Loucy (cell line): ENCODE measurements around the gene CCDC88C.

Source experiments
- CTCF ChIP-seq: fragments of 200-600 bp; sonication (generic); conservative IDR thresholded peaks from 2 replicates; pipeline ENCODE4 v1.5.1; 2014; ENCODE audit warnings: mild to moderate bottlenecking, antibody characterized with exemption, low read length
- EZH2phosphoT487 ChIP-seq: fragments of 200-600 bp; IDR thresholded peaks from 2 replicates; pipeline ENCODE4 v1.6.1; 2018; ENCODE audit warnings: antibody characterized with exemption, mild to moderate bottlenecking, moderate library complexity, borderline replicate concordance

- TF ChIP-seq CTCF = no peak
- TF ChIP-seq EZH2phosphoT487 = no peak
Observed at GRCh38 chr14:91414475-91414833, 3.2 kb downstream of the CCDC88C start.
